HepG2 (cell line): ENCODE results near the gene CDH13. TPM values are rescaled to one million over a fixed set of nuclear protein-coding genes. Genes with fewer than 3 reads are reported as not detected.

Source experiments
- ATF1 ChIP-seq: IDR thresholded peaks from 2 replicates; pipeline ENCODE4 v1.6.1; 2016; ENCODE audit warnings: mild to moderate bottlenecking, control low read depth
- ELF3 ChIP-seq: IDR thresholded peaks from 2 replicates; pipeline ENCODE4 v1.6.1; 2016; ENCODE audit warnings: missing genetic modification reagents, missing compliant biosample characterization
- GABPB1 ChIP-seq: IDR thresholded peaks from 2 replicates; pipeline ENCODE4 v1.6.1; 2016; ENCODE audit warnings: mild to moderate bottlenecking, missing genetic modification reagents, moderate library complexity, missing compliant biosample characterization
- MED13 ChIP-seq: sonication (generic); formaldehyde crosslinking; IDR thresholded peaks from 2 replicates; pipeline ENCODE4 v1.5.0; 2020; ENCODE audit warnings: missing genetic modification reagents
- NCOR1 ChIP-seq: fragments of 200-600 bp; sonication (generic); IDR thresholded peaks from 2 replicates; pipeline ENCODE4 v1.7.0; 2017; ENCODE audit warnings: antibody characterized with exemption, low read length, borderline replicate concordance
- PAWR ChIP-seq: sonication (generic); formaldehyde crosslinking; IDR thresholded peaks from 2 replicates; pipeline ENCODE4 v1.4.0; 2020; ENCODE audit warnings: missing genetic modification reagents, mild to moderate bottlenecking, borderline replicate concordance
- POLR2AphosphoS5 ChIP-seq: IDR thresholded peaks from 2 replicates; pipeline ENCODE4 v1.6.1; 2012; ENCODE audit warnings: low read depth, low read length
- RBAK ChIP-seq: sonication (generic); formaldehyde crosslinking; IDR thresholded peaks from 2 replicates; pipeline ENCODE4 v1.5.1; 2020; ENCODE audit warnings: mild to moderate bottlenecking, missing genetic modification reagents
- REL ChIP-seq: sonication (generic); formaldehyde crosslinking; conservative IDR thresholded peaks from 2 replicates; pipeline ENCODE4 v1.8.0; 2022; ENCODE audit warnings: mild to moderate bottlenecking, missing genetic modification reagents, moderate library complexity
- SOX5 ChIP-seq: IDR thresholded peaks from 2 replicates; pipeline ENCODE4 v1.6.1; 2016; ENCODE audit warnings: borderline replicate concordance
- YY1 ChIP-seq: IDR thresholded peaks from 2 replicates; pipeline ENCODE4 v1.6.1; 2011; ENCODE audit warnings: low read length, low read depth, moderate library complexity, mild to moderate bottlenecking; ENCODE audit not compliant: insufficient read depth, insufficient replicate concordance
- ZNF138 ChIP-seq: sonication (generic); formaldehyde crosslinking; IDR thresholded peaks from 2 replicates; pipeline ENCODE4 v1.5.0; 2020; ENCODE audit warnings: mild to moderate bottlenecking, low read depth, missing genetic modification reagents
- ZNF160 ChIP-seq: sonication (generic); formaldehyde crosslinking; IDR thresholded peaks from 2 replicates; pipeline ENCODE4 v1.8.0; 2022; ENCODE audit warnings: mild to moderate bottlenecking, inconsistent platforms, missing genetic modification reagents
- ZNF205 ChIP-seq: IDR thresholded peaks from 2 replicates; pipeline ENCODE4 v1.6.1; 2018; ENCODE audit warnings: missing biosample characterization, missing genetic modification reagents
- polyA plus RNA-seq, 8 experiments: library from polyadenylated mRNA; depleted of rRNA in 3 of 8; stranded (reverse) in 7 of 8; unstranded in 1 of 8; fragments of >200 nt; fragmentation: Illumina TruSeq in 4 of 8; extraction: Trizol in 4 of 8; gene quantifications; 2 replicates each; pipeline versions ENCODE4 v1.2.1 to v1.2.3, GENCODE V29; 2011 to 2016; ENCODE audit warnings: low read depth in 4 of 8, missing spikeins in 1 of 8, mixed read lengths in 1 of 8; ENCODE audit not compliant: insufficient read depth in 1 of 8
- total RNA-seq, 5 experiments: library from RNA; depleted of rRNA; stranded (reverse); fragments of >200 nt; fragmentation: Illumina TruSeq; extraction: Trizol; gene quantifications; 2 replicates each; pipeline ENCODE4 v1.2.3, GENCODE V29; 2016; ENCODE audit warnings: low read depth in 1 of 5
- TF ChIP-seq, protein P1 (sequence below): sonication (generic); formaldehyde crosslinking; IDR thresholded peaks from 2 replicates; pipeline ENCODE4 v1.4.0; 2020; ENCODE audit warnings: missing genetic modification reagents, borderline replicate concordance
- TF ChIP-seq, protein P2 (sequence below): sonication (generic); formaldehyde crosslinking; IDR thresholded peaks from 2 replicates; pipeline ENCODE4 v1.8.0; 2022; ENCODE audit warnings: mild to moderate bottlenecking, missing genetic modification reagents, moderate library complexity
- TF ChIP-seq, protein P3 (sequence below): sonication (generic); formaldehyde crosslinking; IDR thresholded peaks from 2 replicates; pipeline ENCODE4; 2020; ENCODE audit warnings: missing genetic modification reagents, mild to moderate bottlenecking, borderline replicate concordance
- TF ChIP-seq, protein P4 (sequence below): sonication (generic); formaldehyde crosslinking; IDR thresholded peaks from 2 replicates; pipeline ENCODE4 v1.5.1; 2020; ENCODE audit warnings: missing genetic modification reagents, mild to moderate bottlenecking, borderline replicate concordance
- TF ChIP-seq, protein P5 (sequence below): sonication (generic); formaldehyde crosslinking; IDR thresholded peaks from 2 replicates; pipeline ENCODE4 v1.4.0; 2020; ENCODE audit warnings: mild to moderate bottlenecking, missing genetic modification reagents, borderline replicate concordance

CDH13 gene
- total and polyA plus RNA-seq, 2 of the 13 experiments (the other 11 are each of a cell fraction or from before 2014, with no cell fraction given), result not detected

DNA sequence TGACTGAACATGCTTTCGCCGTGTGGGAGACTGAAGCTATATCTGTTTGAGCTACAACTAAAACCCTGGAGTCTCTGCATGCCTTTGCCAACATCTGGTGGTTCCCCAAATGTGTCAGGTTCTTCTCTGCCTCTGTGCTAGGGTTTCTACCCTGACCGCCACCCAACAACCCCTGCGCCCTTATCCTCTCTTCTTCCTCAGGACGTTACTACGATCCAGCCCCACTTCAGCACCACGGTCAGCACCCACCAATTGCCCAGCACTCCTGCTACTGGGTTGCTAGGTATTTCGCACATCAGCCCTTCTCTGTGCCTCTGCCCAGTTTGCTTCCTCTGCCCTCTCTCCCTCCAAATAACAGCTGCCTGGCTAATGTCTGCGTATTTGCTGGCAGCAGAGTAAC lies 1074.7 kb downstream of the CDH13 start (continued):
- TF ChIP-seq, protein P1, sequence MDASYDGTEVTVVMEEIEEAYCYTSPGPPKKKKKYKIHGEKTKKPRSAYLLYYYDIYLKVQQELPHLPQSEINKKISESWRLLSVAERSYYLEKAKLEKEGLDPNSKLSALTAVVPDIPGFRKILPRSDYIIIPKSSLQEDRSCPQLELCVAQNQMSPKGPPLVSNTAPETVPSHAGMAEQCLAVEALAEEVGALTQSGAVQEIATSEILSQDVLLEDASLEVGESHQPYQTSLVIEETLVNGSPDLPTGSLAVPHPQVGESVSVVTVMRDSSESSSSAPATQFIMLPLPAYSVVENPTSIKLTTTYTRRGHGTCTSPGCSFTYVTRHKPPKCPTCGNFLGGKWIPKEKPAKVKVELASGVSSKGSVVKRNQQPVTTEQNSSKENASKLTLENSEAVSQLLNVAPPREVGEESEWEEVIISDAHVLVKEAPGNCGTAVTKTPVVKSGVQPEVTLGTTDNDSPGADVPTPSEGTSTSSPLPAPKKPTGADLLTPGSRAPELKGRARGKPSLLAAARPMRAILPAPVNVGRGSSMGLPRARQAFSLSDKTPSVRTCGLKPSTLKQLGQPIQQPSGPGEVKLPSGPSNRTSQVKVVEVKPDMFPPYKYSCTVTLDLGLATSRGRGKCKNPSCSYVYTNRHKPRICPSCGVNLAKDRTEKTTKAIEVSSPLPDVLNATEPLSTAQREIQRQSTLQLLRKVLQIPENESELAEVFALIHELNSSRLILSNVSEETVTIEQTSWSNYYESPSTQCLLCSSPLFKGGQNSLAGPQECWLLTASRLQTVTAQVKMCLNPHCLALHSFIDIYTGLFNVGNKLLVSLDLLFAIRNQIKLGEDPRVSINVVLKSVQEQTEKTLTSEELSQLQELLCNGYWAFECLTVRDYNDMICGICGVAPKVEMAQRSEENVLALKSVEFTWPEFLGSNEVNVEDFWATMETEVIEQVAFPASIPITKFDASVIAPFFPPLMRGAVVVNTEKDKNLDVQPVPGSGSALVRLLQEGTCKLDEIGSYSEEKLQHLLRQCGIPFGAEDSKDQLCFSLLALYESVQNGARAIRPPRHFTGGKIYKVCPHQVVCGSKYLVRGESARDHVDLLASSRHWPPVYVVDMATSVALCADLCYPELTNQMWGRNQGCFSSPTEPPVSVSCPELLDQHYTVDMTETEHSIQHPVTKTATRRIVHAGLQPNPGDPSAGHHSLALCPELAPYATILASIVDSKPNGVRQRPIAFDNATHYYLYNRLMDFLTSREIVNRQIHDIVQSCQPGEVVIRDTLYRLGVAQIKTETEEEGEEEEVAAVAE (CRISPR knock-in tag), result no peak
- no peak for TF ChIP-seq GABPB1
- TF ChIP-seq, protein P2, sequence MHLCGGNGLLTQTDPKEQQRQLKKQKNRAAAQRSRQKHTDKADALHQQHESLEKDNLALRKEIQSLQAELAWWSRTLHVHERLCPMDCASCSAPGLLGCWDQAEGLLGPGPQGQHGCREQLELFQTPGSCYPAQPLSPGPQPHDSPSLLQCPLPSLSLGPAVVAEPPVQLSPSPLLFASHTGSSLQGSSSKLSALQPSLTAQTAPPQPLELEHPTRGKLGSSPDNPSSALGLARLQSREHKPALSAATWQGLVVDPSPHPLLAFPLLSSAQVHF (CRISPR knock-in tag), result no peak
- TF ChIP-seq ATF1, result no peak
- no peak for TF ChIP-seq NCOR1
- TF ChIP-seq ZNF160, result peak; percentile 63; the same call in 1 of the 2 replicates
- TF ChIP-seq SOX5 (CRISPR knock-in tag), result no peak
- peak; percentile 88; the same call in 1 of the 2 replicates for TF ChIP-seq ZNF138 (CRISPR knock-in tag)
- TF ChIP-seq, protein P3, sequence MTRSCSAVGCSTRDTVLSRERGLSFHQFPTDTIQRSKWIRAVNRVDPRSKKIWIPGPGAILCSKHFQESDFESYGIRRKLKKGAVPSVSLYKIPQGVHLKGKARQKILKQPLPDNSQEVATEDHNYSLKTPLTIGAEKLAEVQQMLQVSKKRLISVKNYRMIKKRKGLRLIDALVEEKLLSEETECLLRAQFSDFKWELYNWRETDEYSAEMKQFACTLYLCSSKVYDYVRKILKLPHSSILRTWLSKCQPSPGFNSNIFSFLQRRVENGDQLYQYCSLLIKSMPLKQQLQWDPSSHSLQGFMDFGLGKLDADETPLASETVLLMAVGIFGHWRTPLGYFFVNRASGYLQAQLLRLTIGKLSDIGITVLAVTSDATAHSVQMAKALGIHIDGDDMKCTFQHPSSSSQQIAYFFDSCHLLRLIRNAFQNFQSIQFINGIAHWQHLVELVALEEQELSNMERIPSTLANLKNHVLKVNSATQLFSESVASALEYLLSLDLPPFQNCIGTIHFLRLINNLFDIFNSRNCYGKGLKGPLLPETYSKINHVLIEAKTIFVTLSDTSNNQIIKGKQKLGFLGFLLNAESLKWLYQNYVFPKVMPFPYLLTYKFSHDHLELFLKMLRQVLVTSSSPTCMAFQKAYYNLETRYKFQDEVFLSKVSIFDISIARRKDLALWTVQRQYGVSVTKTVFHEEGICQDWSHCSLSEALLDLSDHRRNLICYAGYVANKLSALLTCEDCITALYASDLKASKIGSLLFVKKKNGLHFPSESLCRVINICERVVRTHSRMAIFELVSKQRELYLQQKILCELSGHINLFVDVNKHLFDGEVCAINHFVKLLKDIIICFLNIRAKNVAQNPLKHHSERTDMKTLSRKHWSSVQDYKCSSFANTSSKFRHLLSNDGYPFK (CRISPR knock-in tag), result no peak
- no peak for TF ChIP-seq POLR2AphosphoS5
- no peak for TF ChIP-seq YY1
- TF ChIP-seq ZNF205 (CRISPR knock-in tag), result no peak; the same call in 1 of the 2 replicates
- 0 out of 2 replicates have a peak, but pooled peaks have one; percentile 27 for TF ChIP-seq ELF3
- TF ChIP-seq, protein P4, sequence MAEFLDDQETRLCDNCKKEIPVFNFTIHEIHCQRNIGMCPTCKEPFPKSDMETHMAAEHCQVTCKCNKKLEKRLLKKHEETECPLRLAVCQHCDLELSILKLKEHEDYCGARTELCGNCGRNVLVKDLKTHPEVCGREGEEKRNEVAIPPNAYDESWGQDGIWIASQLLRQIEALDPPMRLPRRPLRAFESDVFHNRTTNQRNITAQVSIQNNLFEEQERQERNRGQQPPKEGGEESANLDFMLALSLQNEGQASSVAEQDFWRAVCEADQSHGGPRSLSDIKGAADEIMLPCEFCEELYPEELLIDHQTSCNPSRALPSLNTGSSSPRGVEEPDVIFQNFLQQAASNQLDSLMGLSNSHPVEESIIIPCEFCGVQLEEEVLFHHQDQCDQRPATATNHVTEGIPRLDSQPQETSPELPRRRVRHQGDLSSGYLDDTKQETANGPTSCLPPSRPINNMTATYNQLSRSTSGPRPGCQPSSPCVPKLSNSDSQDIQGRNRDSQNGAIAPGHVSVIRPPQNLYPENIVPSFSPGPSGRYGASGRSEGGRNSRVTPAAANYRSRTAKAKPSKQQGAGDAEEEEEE (CRISPR knock-in tag), result no peak
- TF ChIP-seq, protein P5, sequence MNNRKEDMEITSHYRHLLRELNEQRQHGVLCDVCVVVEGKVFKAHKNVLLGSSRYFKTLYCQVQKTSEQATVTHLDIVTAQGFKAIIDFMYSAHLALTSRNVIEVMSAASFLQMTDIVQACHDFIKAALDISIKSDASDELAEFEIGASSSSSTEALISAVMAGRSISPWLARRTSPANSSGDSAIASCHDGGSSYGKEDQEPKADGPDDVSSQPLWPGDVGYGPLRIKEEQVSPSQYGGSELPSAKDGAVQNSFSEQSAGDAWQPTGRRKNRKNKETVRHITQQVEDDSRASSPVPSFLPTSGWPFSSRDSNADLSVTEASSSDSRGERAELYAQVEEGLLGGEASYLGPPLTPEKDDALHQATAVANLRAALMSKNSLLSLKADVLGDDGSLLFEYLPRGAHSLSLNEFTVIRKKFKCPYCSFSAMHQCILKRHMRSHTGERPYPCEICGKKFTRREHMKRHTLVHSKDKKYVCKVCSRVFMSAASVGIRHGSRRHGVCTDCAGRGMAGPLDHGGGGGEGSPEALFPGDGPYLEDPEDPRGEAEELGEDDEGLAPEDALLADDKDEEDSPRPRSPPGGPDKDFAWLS, result no peak
- no peak for TF ChIP-seq PAWR (CRISPR knock-in tag)
- no peak for TF ChIP-seq RBAK (CRISPR knock-in tag)
- TF ChIP-seq MED13, result no peak
- TF ChIP-seq REL (CRISPR knock-in tag), result 0 out of 2 replicates have a peak, but pooled peaks have one; percentile 36
